Measurements from ENCODE around the gene DCAF10.

DNA sequence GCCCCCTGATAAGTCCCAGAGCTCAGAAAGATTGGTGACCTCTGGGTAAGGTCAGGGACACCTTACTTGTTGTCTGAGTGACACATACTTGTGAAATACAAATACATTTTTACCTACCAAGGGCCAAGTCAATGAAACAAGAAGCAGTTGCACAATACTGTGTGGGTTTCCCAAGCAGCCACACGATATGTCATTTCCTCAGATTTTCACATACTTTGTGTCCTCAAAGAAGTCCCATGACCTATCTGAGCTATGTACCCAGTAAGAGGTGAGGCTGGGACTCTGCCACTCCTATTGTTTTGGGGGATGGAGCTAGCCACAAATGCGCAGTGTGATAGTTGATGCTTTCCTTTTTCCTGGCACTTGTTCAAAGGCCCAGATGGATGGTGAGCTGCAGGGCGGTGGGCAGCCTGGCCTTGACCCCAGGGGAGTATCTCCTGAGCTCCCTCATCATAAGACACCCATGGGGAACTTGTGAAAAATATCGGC, 108.1 kb downstream of the DCAF10 start:
- TF ChIP-seq, protein P1, sequence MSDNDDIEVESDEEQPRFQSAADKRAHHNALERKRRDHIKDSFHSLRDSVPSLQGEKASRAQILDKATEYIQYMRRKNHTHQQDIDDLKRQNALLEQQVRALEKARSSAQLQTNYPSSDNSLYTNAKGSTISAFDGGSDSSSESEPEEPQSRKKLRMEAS (IDR thresholded peaks at IDR 0.05) = no peak
- TF ChIP-seq CTCF (IDR thresholded peaks at IDR 0.05; ENCODE audit: low read depth, low read length, missing input control) (no peak), RAD21 (IDR thresholded peaks at IDR 0.05) (peak in 1 of 2 donors; percentile 22), HNF4A (conservative IDR thresholded peaks at IDR 0.05) (peak; percentile 50 to 69), JUND (IDR thresholded peaks at IDR 0.05) (peak; percentile 64 to 73), TAF1 (conservative IDR thresholded peaks at IDR 0.05) (no peak), NR2F2 (IDR thresholded peaks at IDR 0.05) (no peak), YY1 (IDR thresholded peaks at IDR 0.05) (peak; percentile 40), SP1 (IDR thresholded peaks at IDR 0.05) (peak; percentile 40), GABPA (IDR thresholded peaks at IDR 0.05 in 1 of 2, conservative IDR thresholded peaks at IDR 0.05 in 1 of 2) (peak in 1 of 2 donors; percentile 31)
- TF ChIP-seq, protein P2, sequence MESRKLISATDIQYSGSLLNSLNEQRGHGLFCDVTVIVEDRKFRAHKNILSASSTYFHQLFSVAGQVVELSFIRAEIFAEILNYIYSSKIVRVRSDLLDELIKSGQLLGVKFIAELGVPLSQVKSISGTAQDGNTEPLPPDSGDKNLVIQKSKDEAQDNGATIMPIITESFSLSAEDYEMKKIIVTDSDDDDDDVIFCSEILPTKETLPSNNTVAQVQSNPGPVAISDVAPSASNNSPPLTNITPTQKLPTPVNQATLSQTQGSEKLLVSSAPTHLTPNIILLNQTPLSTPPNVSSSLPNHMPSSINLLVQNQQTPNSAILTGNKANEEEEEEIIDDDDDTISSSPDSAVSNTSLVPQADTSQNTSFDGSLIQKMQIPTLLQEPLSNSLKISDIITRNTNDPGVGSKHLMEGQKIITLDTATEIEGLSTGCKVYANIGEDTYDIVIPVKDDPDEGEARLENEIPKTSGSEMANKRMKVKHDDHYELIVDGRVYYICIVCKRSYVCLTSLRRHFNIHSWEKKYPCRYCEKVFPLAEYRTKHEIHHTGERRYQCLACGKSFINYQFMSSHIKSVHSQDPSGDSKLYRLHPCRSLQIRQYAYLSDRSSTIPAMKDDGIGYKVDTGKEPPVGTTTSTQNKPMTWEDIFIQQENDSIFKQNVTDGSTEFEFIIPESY (IDR thresholded peaks at IDR 0.05) = no peak
- TF ChIP-seq, protein P3, sequence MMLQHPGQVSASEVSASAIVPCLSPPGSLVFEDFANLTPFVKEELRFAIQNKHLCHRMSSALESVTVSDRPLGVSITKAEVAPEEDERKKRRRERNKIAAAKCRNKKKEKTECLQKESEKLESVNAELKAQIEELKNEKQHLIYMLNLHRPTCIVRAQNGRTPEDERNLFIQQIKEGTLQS (IDR thresholded peaks at IDR 0.05) = peak; percentile 14

Data from liver (tissue), 3 donors.